GM21528 (cell line): ENCODE measurements around the gene NIT2.

Experiments
- ATAC-seq: cut with Tn5 transposase; IDR thresholded peaks from one replicate; pipeline ENCODE4 v1.9.1; 2021; ENCODE audit warnings: mild to moderate bottlenecking, moderate library complexity; ENCODE audit not compliant: unreplicated experiment, low FRiP score

The NIT2 gene

DNA sequence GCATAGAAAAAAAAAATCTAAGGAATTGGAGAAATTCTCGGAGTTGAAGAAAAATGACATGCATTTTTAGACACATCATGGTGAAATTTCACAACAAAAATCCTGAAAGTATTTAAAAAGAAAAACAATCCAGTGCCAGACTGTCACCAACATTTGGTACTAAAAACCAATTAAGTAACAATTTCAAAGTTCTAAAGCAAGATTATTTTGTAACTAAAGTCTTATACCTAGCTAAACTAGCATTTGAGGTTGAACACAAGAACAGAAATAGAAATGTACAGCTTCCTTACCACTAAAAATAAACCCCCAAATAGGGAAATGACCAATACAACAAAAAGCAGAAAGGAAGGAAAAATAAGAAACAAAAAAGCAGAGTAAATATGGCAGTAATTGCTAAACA lies 54.5 kb downstream of the NIT2 start:
- ATAC-seq = no peak

DNA sequence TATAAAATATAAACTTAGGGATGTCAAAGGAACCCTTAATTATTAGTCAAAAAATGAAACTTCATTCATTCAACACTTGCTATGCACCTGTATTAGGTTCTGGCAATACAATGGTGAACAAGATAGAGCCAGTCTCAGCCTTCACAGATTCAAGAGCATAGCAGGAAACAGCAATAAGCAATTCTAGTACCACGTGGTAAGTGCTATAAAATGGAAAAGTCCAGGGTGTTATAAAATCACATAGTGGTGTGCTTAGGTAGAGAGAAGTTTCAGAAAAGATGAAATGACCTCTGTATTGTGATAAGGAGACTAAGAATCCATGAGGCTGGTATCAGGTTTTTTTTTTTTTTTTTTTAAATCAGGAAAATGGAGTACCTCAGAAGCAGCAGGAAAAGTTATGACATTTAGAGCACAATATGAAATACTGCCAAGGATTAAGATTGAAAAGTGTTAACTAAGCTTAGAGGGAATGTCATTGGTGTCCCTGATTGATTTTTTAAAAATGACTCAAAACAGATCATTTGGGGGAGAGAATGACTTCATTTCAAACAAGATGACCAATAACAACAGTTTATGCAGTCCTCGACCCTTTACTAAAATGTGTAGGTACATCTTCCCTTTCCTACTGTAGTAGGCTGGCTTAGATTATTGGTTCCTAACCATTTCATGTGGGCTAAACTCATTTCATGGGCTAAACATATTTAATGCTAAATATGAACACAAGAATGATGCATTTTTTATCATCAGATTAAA lies 61.3 kb downstream of the NIT2 start:
- no peak for ATAC-seq

DNA sequence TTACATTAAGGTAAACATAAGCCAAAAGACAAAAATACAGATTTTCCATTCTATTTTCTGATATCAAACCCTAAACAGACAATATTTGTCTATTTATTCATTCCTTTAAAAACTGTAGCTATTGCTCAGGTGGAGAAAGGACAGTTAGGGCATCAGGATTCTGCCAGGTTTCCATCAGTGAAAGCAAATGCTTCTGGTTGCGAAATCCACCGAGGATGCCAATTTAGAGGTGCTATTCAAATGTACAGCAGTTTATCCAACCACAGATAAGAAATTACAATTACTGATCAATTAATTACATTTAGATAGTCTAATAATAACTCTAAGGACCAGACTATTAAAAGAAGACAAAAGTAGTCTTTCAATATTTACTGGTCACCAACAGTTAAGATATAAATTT lies 62.4 kb downstream of the NIT2 start:
- no peak for ATAC-seq

DNA sequence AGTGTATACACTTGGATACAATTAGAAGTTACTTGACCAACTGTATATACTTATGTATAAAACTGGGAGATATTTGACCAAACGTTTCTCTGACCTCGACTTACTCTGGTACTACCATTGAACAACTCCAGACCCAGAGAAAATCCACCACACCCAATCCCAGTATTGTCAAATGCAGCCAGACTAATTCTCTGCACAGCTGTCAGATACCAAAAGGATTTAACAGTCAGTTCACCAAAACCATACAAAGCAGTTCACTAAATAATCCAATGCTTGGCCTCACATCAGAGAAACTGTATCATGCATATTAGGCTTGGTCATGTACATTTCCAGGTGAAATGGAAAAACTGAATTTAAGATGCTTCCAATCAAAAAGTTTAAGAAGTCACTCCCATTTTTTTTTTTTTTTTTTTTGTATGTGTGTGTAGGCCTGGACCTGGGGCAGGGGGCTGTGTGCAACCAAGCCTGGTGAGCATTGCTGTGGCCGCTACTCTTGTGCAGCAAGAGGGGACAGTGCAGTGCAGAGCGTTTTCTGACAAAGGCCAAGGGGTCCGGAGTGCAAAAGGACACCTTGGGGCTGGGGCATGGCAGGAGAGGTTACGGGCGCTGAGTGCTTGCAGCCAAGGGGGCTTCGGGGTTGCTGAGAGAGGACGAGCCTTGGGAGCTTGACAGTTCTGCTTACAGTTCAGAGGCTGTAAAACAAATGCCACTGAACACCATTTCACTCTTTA lies 64.9 kb downstream of the NIT2 start:
- ATAC-seq = no peak

DNA sequence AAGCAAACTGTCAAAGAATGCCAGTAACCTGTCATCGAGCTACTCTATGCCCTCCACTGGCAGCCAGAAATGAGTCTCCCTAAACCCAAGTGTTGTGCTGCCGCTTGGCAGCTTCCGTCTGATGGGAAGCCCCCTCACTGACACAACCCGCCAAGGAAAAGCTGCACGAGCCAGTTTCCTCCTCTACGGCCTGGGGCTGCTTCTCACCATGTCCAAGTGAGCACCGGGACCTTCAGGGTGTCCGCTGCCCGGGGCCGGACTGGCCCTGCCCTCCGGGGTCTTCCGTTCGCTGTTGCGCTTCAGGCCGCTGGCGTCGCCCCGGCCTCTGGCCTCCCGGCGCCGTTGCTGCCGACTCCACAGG lies 65.8 kb downstream of the NIT2 start:
- ATAC-seq = peak; percentile 9

DNA sequence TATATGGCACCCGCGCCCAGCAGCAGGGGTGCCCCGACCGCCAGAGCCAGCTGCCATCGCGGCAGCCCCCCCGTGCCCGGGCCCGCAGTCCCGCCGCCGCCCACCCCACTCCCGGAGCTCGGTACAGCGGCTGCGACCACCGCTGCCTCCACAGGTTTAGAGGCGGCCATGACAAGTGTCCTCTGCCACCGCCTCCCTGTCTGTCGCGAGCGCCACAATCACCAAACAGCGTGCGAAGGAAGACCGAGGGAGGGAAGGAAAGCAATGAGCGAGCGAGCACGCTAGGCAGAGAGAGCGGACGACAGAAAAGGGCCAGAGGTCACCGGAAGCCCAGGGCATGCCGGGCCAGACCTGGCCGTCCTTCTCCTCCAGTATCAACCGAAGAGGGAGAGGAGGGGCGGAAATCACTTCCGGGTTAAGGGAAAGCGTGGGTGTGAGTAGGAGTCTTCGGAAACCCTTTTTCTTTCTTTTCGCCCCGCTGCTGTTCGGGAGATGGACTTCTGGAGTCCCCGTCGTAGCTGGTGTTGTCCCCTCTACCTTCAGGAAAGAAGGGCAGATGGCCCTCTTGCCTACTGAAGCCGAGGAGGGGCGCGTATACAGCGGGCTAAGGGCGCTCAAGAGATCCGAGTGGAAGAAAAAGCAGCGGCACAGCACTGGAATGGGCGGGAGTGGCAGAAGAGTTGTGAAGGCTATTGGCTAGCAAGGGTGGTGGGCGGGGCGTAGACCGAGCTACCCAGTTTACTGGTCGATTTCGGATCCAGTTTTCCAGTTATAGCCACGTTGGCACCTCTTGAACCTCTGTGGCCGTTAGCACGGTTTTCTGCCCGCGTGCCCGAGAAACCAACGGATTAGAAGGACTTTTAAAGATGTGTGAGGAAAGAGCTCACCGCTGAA lies 66.5 kb downstream of the NIT2 start, which contains the start of the genes LNP1 and TOMM70:
TSS of gene LNP1 (plus strand) at position 760 of the 894 bp plus-strand sequence. CDS start 28,191 bp downstream, outside the sequence.
TSS of gene TOMM70 (minus strand) at position 310 of the 894 bp plus-strand sequence. CDS start at position 170, 140 bp downstream.
- peak; percentile 93 for ATAC-seq

DNA sequence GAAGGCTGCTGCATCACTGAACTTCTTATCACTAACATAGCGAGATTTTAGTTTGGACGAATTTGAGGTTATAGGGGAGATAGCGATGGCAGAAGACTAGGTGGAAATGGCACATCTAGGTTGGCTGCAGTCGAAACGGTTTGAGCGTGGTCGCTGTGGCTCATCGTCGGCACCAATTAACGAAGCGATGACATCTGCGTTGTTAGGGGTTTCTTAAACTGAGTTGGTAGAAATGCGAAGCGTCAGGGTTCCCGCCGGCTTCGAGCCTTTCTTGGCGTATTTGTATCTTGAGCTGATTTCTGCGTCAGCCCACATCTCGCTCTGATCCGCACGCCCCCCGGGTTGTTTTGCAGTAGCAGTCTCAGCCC lies 67.1 kb downstream of the NIT2 start:
- peak; percentile 24 for ATAC-seq

DNA sequence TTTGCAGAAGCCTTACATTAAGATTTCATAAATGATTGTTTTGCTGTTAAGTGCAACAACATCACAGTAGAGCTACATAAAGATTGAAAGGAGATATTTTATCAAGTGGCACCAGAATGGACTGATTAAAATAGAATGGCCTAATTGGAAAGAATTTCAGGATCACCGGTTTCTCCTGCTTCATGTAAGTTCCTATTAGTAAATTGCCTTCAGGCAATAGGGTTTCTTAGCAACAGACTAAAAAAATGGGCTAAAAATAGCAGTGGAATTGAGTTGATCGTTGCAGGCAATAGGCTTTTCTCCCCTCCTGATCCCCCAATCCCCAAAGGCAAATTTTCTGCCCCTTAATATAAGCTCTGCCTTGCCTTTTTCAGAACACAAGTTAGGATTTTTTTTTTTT lies 67.7 kb downstream of the NIT2 start:
- no peak for ATAC-seq

DNA sequence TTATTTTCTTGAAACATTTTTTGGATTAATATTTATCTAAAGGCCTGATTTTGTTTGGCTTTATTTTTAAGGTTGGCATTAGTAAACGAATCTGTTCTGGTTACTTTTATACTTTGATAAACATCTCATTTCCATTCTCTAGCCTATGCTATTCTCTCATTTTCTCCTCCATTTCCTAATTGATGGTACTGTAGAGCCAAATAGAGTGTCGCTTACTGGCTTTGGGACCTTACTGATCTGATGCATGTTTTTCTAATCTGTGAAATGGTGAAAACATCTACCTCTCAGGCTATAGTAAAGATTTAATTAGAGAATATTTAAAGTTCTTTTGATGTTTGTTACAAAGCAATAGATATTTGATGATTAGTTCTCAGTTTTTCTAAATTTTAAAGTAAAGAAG lies 68.3 kb downstream of the NIT2 start:
- ATAC-seq = no peak

DNA sequence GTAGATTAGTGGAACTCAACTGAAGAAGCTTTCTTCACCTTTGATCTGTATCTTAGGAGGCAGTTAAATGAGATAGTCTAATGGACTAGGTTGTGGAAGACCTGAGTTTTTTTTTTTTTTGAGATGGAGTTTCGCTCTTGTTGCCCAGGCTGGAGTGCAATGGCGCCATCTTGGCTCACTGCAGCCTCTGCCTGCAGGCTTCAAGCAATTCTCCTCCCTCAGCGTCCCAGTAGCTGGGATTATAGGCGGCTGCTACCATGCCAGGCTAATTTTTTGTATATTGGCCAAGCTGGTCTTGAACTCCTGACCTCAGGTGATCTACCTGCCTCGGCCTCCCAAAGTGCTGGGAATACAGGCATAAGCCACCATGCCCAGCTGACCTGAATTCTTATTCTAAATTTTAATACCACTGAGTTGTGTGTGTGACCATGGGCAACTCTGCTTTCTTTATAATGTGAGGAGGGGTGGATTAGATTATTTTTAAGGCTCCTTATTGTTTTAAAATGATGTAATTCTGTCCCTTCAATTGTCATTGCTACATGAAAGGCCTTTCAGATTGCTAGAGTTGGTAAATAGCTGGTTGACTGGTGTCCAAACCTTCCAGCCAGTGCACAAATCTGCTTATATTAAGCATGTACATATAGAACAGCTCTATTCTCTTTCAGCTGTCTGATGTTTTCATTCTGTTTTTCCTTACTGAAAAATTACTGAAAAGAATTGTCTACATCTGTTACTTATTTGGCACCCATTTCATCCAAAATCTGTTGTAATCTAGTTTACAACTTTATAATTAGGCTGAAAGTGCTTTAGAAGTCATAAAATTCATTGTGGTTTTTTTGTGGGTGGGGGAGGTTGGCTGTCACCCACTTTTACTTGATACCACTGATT lies 69.0 kb downstream of the NIT2 start:
- ATAC-seq = no peak

DNA sequence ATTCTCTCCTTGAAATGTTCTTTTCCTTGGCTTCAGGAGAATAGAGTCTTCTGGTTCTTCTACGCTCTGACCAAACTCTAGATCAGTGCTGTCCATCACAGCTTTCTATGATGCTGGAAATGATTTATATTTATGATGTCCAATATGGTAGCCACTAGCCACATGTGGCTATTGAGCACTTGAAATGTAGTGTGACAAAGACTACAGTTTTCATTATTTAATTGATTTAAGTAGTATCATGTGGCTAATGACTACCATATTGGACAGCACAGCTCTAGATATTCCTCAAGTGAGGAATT lies 69.6 kb downstream of the NIT2 start:
- no peak for ATAC-seq

DNA sequence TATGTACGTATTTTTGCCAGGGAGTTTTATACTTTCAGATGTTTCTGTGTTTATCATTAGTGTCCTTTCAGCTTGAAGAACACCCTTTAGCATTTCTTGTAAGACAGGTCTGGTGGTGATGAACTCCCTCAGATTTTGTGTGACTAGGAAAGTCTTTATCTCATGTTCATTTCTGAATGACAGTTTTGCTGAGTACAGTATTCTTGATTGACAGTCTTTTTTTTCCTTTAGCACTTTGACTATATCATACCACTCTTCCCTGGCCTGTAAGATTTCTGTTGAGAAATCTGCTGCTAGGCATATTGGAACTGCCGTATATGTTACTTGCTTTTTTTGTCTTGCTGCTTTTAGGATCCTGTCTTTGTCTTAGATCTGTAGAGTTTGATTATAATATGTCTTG lies 72.6 kb downstream of the NIT2 start:
- no peak for ATAC-seq

DNA sequence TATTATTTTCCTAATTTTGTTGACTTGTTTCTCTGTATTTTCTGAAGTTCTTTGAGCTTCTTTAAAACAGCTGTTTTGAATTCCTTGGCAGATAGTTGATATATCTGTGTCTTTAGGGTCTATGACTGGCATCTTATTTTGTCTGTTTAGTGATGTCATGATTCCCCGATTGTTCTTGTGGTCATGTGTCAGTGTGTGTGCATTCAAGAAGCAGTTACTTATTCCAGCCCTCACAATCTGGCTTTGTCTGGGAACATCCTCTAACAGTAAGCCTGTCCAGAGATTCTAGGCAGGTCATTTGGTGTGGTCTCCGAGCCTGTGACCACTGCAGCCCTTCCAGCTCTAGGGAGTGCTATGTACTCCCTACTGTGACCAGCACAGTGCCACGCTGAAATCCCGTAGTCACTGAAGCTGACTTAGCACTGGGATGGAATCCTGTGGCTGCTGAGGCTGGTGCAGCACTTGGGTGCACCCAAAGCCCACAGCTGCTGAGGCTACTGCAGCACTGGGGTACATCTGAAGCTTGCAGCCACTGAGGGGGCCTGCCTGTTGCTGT lies 73.5 kb downstream of the NIT2 start:
- ATAC-seq = no peak
